Neural cell (in vitro differentiated cells): ENCODE measurements around the gene UGGT2. TPM values are rescaled to one million over a fixed set of nuclear protein-coding genes. Genes with fewer than 3 reads are reported as not detected.

Experiments used
- H2AFZ ChIP-seq: fragments of 200-600, 300-800 bp; sonication (generic), shearing (Covaris generic); 2 replicates; pipeline ENCODE4 v1.6.0; 2014; ENCODE audit warnings: low read depth, mild to moderate bottlenecking, antibody characterized with exemption, low read length, moderate library complexity
- H3F3A ChIP-seq: fragments of 200-600 bp; shearing (Covaris generic); 2 replicates; pipeline ENCODE4 v1.6.1; 2016; ENCODE audit warnings: mild to moderate bottlenecking, moderate library complexity, mixed read lengths, antibody characterized with exemption, low read length; ENCODE audit not compliant: insufficient read depth, poor library complexity, severe bottlenecking
- H3K27ac ChIP-seq: fragments of 200-600, 300-800 bp; sonication (generic), shearing (Covaris generic); 2 replicates; pipeline ENCODE4 v1.5.1; 2014; ENCODE audit warnings: mild to moderate bottlenecking, low read length, moderate library complexity
- H3K27me3 ChIP-seq: fragments of 300-800, 200-600 bp; sonication (generic), shearing (Covaris generic); 2 replicates; pipeline ENCODE4 v1.6.0; 2014; ENCODE audit warnings: mild to moderate bottlenecking, low read depth, low read length, moderate library complexity; ENCODE audit not compliant: insufficient read depth
- H3K36me3 ChIP-seq: fragments of 300-800, 200-600 bp; sonication (generic), shearing (Covaris generic); 2 replicates; pipeline ENCODE4 v1.5.1; 2014; ENCODE audit warnings: mild to moderate bottlenecking, antibody characterized with exemption, low read length, moderate library complexity; ENCODE audit not compliant: insufficient read depth
- H3K4me2 ChIP-seq: fragments of 300-800, 200-600 bp; sonication (generic), shearing (Covaris generic); 2 replicates; pipeline ENCODE4 v1.6.0; 2014; ENCODE audit warnings: mild to moderate bottlenecking, low read length
- H3K4me3 ChIP-seq: fragments of 300-800, 200-600 bp; sonication (generic), shearing (Covaris generic); 2 replicates; pipeline ENCODE4 v1.5.1; 2014; ENCODE audit warnings: mild to moderate bottlenecking, low read length, moderate library complexity
- H3K79me2 ChIP-seq: fragments of 200-600 bp; shearing (Covaris generic); replicated peaks from 2 replicates; pipeline ENCODE4 v1.6.0; 2014; ENCODE audit warnings: mild to moderate bottlenecking, low read length, moderate library complexity; ENCODE audit not compliant: insufficient read depth
- H3K9ac ChIP-seq: fragments of 300-800, 200-600 bp; sonication (generic), shearing (Covaris generic); 2 replicates; pipeline ENCODE4 v1.6.1; 2016; ENCODE audit warnings: mild to moderate bottlenecking, low read length, mixed read lengths
- H3K9me2 ChIP-seq: fragments of 200-600 bp; shearing (Covaris generic); 2 replicates; pipeline ENCODE4 v1.6.1; 2016; ENCODE audit warnings: mild to moderate bottlenecking, low read length, mixed read lengths; ENCODE audit not compliant: insufficient read depth
- H3K9me3 ChIP-seq: fragments of 200-600, 300-800 bp; sonication (generic), shearing (Covaris generic); 2 replicates; pipeline ENCODE4 v1.6.1; 2016; ENCODE audit warnings: mild to moderate bottlenecking, mixed run types, low read length, moderate library complexity, mixed read lengths
- H4K20me1 ChIP-seq: fragments of 200-600 bp; shearing (Covaris generic); 2 replicates; pipeline ENCODE4 v1.6.1; 2016; ENCODE audit warnings: mild to moderate bottlenecking, mixed run types; ENCODE audit not compliant: insufficient read depth
- EP300 ChIP-seq: fragments of 450-650 bp; conservative IDR thresholded peaks from 2 replicates; pipeline ENCODE4 v1.6.1; 2014; ENCODE audit warnings: antibody characterized with exemption, mild to moderate bottlenecking, moderate library complexity; ENCODE audit not compliant: poor library complexity, severe bottlenecking
- EZH2 ChIP-seq: fragments of 200-600, 300-800 bp; shearing (Covaris generic), sonication (generic); IDR thresholded peaks from 2 replicates; pipeline ENCODE4 v1.6.1; 2014; ENCODE audit warnings: antibody characterized with exemption, low read length, borderline replicate concordance, mild to moderate bottlenecking; ENCODE audit not compliant: insufficient read depth, poor library complexity, severe bottlenecking
- MXI1 ChIP-seq: fragments of 450-650 bp; conservative IDR thresholded peaks from 2 replicates; pipeline ENCODE4 v1.6.1; 2014; ENCODE audit warnings: antibody characterized with exemption, mild to moderate bottlenecking; ENCODE audit not compliant: poor library complexity, severe bottlenecking
- POLR2AphosphoS5 ChIP-seq: IDR thresholded peaks from 2 replicates; pipeline ENCODE4 v1.6.1; 2012
- RAD21 ChIP-seq: fragments of 450-650 bp; conservative IDR thresholded peaks from 2 replicates; pipeline ENCODE4 v1.6.1; 2014; ENCODE audit warnings: antibody characterized with exemption, mild to moderate bottlenecking, moderate library complexity
- SMC3 ChIP-seq: fragments of 450-650 bp; conservative IDR thresholded peaks from 2 replicates; pipeline ENCODE4 v1.6.1; 2014; ENCODE audit warnings: antibody characterized with exemption, mild to moderate bottlenecking, moderate library complexity; ENCODE audit not compliant: poor library complexity
- TAF1 ChIP-seq: IDR thresholded peaks from 2 replicates; pipeline ENCODE4 v1.6.1; 2012; ENCODE audit warnings: low read depth
- polyA plus RNA-seq: library from polyadenylated mRNA; depleted of rRNA; stranded (reverse); fragments of >200 nt; gene quantifications from 2 replicates; pipeline ENCODE4 v1.2.3, GENCODE V29; 2014
- TF ChIP-seq, protein P1 (sequence below): IDR thresholded peaks from 2 replicates; pipeline ENCODE4 v1.6.1; 2012; ENCODE audit warnings: borderline replicate concordance
- TF ChIP-seq, protein P2 (sequence below): fragments of 450-650 bp; IDR thresholded peaks from 2 replicates; pipeline ENCODE4 v1.5.1; 2014; ENCODE audit warnings: antibody characterized with exemption, mild to moderate bottlenecking, moderate library complexity; ENCODE audit not compliant: poor library complexity, severe bottlenecking

The UGGT2 gene
- polyA plus RNA-seq, 1 donor from 2014 or later = 35.3 TPM

DNA sequence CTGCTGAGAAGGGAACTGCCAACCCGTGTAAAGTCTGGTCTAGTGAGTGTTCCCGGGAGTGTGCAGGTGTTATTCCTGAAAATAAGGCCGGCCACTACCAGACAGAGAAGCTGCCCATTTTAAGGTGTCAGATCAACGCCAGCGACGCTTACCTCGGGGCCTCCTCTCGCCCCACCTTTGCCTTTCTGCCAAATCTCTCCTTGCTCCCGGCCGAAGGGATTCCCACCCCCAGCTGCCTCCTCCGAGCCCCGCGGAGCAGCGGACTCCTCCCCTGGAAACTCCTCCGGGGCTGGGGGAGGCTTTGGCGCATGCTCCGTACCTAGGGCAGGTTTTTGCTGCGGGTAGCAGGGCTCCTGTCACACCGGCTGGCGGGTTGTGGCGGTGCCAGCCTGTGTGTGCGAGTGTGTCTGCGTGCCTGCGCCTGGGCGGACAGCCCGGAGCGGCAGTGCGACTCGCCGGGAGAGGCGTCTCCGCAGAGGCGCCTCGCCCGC lies 36.6 kb upstream of the UGGT2 start, which contains the start of gene HS6ST3:
Gene HS6ST3, plus strand, starts transcription at position 359 of the 491 bp plus-strand sequence.
- Histone ChIP-seq H3K79me2 (no peaks in the 10 kb centered on the region), H3K4me2 (peak within 1 kb of the TSS; percentile 75), H3K27me3 (peaks cover 55% of the 10 kb centered on the region), H3K9me3 (no peaks in the 10 kb centered on the region), H3K4me3 (peak within 1 kb of the TSS; percentile 83), H3F3A (no peaks in the 10 kb centered on the region), H4K20me1 (no peaks in the 10 kb centered on the region), H3K9ac (peak within 1 kb of the TSS; percentile 51), H3K27ac (no peak within 1 kb of the TSS), H3K36me3 (no peaks in the 10 kb centered on the region), H3K9me2 (no peaks in the 10 kb centered on the region), H2AFZ (peak within 1 kb of the TSS; percentile 51)
- TF ChIP-seq MXI1 (peak; percentile 56), EZH2 (no peak), POLR2AphosphoS5 (peak; percentile 26), RAD21 (peak; percentile 50), SMC3 (peak; percentile 48), EP300 (no peak), TAF1 (no peak)
- TF ChIP-seq, protein P1, sequence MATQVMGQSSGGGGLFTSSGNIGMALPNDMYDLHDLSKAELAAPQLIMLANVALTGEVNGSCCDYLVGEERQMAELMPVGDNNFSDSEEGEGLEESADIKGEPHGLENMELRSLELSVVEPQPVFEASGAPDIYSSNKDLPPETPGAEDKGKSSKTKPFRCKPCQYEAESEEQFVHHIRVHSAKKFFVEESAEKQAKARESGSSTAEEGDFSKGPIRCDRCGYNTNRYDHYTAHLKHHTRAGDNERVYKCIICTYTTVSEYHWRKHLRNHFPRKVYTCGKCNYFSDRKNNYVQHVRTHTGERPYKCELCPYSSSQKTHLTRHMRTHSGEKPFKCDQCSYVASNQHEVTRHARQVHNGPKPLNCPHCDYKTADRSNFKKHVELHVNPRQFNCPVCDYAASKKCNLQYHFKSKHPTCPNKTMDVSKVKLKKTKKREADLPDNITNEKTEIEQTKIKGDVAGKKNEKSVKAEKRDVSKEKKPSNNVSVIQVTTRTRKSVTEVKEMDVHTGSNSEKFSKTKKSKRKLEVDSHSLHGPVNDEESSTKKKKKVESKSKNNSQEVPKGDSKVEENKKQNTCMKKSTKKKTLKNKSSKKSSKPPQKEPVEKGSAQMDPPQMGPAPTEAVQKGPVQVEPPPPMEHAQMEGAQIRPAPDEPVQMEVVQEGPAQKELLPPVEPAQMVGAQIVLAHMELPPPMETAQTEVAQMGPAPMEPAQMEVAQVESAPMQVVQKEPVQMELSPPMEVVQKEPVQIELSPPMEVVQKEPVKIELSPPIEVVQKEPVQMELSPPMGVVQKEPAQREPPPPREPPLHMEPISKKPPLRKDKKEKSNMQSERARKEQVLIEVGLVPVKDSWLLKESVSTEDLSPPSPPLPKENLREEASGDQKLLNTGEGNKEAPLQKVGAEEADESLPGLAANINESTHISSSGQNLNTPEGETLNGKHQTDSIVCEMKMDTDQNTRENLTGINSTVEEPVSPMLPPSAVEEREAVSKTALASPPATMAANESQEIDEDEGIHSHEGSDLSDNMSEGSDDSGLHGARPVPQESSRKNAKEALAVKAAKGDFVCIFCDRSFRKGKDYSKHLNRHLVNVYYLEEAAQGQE = no peak
- TF ChIP-seq, protein P2, sequence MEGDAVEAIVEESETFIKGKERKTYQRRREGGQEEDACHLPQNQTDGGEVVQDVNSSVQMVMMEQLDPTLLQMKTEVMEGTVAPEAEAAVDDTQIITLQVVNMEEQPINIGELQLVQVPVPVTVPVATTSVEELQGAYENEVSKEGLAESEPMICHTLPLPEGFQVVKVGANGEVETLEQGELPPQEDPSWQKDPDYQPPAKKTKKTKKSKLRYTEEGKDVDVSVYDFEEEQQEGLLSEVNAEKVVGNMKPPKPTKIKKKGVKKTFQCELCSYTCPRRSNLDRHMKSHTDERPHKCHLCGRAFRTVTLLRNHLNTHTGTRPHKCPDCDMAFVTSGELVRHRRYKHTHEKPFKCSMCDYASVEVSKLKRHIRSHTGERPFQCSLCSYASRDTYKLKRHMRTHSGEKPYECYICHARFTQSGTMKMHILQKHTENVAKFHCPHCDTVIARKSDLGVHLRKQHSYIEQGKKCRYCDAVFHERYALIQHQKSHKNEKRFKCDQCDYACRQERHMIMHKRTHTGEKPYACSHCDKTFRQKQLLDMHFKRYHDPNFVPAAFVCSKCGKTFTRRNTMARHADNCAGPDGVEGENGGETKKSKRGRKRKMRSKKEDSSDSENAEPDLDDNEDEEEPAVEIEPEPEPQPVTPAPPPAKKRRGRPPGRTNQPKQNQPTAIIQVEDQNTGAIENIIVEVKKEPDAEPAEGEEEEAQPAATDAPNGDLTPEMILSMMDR = no peak

DNA sequence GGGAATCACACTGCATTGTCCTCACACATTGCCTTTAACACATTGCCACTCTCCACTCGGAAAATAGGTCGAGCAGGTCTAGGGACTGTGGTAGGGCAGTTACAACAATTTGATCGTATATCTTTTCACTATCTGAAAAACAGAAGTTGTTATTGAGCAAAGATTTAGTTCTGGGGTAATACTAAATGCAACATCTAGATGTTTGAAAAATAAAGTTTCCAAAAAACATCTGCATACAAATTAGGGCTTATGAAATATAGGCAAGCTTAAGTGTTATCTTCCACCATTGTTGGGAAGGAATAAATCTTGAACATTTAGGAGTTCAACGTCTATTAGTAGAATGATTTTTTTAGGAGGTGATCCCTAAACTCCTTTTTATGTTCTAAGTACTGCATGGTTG lies 35.9 kb upstream of the UGGT2 start:
- Histone ChIP-seq H3K36me3 (no peaks in the 10 kb centered on the region), H3K4me3 (peak overlapping the region; percentile 83), H3K27ac (no peak overlapping the region), H3K27me3 (peaks cover 55% of the 10 kb centered on the region), H4K20me1 (no peaks in the 10 kb centered on the region), H3K9me2 (no peaks in the 10 kb centered on the region), H3K79me2 (no peaks in the 10 kb centered on the region), H3K9me3 (no peaks in the 10 kb centered on the region), H3K4me2 (peak overlapping the region; percentile 75), H3F3A (no peaks in the 10 kb centered on the region), H3K9ac (no peak overlapping the region), H2AFZ (no peak overlapping the region)
- TF ChIP-seq, protein P1 = no peak
- TF ChIP-seq TAF1 = no peak
- no peak for TF ChIP-seq SMC3
- TF ChIP-seq, protein P2 = no peak
- no peak for TF ChIP-seq EZH2
- no peak for TF ChIP-seq RAD21
- no peak for TF ChIP-seq MXI1
- TF ChIP-seq EP300 = no peak
- TF ChIP-seq POLR2AphosphoS5 = no peak
